Activated effector memory CD4-positive, alpha-beta T cell treated with Interleukin-2 at 50 U/mL for 16 hours (primary cell): ENCODE data around the gene ATP6V1C2.
"Not testable (repeated sequence)": the region's sequence is repeated elsewhere in the genome, so short reads cannot be mapped to it uniquely, and the experiment has no call there.

Experiments used
- DNase-seq: peaks from one replicate; pipeline ENCODE4 v3.0.0-alpha.2; 2020

Gene ATP6V1C2

DNA sequence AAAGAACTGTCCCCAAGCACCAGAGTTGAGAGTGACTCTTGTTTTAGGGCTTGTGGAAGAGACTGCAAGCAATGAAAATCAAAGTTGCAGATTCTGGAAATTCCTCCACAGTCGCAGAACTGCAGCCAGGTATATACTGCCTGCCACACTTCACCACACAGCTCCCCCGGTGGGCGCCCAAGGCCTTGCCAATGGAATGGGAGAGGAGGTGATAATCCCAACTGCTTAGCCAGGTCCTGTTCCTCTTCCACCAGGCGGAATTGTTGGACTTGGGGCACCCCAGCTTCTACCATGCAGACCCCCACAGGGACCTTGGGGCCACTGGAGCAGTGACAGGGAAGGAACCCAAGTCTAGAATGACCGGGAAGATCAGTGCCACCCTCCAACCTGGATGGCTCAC, 96.0 kb downstream of the ATP6V1C2 start:
- no peak for DNase-seq

DNA sequence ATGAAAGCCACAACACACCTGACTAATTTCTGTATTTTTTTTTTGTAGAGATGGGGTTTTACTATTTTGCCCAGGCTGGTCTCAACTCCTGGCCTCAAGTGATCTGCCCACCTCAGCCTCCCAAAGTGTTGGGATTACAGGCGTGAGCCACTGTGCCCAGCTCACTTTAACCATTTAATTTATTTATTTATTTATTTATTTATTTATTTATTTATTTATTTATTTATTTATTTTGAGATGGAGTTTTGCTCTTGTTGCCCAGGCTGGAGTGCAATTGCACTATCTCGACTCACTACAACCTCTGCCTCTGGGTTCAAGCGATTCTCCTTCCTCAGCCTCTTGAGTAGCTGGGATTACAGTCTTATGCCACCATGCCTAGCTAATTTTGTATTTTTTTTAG, 96.9 kb downstream of the ATP6V1C2 start:
- not testable (repeated sequence) for DNase-seq

DNA sequence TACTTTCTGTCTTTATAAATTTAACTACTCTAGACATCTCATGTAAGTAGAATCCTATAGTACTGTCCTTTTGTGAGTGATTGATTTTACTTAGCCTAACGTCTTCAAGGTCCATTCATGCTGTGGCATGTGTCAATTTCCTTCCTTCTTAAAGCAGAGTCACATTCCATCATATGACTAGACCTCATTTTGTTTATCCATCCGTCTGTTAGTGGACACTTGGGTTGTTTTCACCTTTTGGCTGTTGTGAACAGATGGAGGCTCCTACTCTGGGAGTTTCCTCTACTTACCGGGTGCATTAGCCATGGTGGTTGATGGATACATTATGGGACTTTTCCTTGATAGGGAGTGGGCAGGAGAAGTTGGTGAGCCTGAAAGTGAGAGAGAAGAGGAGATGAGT, 97.6 kb downstream of the ATP6V1C2 start:
- no peak for DNase-seq

DNA sequence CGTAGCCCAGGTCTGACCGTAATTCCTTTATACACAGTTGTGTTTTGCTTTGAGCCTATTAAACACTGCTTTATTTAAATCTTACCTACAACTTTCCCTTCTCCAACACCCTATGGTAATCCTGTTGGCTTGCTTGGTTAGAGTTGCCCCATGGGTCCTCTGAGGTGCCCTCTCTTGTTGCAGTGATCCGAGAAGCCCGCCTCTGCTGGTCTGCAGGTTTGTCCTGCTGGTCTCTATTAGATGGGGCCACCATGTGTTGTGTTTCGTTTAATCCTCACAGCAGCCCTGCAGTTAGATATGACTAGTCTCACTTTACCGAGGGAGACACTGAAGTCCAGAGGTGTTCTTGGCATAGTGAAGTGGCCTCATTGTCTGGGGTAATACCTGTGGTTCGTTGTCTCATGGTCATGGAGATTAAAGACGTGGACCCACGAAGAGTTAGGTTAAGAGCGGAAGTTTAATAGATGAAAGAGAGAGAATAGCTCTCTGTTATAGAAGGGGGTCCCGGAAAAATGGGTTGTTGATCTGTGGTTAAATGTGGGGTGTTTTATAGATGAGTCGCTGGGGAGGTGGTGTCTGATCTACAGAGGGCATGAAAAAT, 98.4 kb downstream of the ATP6V1C2 start:
- DNase-seq = no peak

DNA sequence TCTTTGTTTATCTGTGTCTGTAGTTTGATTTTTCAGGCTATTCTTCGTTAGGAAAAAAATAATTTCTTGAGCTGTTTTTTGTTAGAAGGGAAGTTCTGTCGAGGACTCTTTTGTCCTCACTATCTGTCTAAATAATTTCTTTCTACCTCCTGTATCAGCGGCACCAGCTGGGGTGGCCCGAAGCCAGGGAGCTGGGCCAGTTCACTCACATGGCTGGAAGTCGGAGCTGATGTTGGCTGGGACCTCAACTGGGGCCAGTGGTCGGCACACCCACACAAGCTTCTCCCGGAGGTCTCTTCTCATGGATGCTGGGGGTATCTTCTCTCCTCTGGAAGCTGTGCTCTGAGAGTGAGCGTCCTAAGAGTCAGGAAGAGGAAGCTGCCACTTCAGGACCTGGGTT, 99.1 kb downstream of the ATP6V1C2 start:
- DNase-seq = no peak

DNA sequence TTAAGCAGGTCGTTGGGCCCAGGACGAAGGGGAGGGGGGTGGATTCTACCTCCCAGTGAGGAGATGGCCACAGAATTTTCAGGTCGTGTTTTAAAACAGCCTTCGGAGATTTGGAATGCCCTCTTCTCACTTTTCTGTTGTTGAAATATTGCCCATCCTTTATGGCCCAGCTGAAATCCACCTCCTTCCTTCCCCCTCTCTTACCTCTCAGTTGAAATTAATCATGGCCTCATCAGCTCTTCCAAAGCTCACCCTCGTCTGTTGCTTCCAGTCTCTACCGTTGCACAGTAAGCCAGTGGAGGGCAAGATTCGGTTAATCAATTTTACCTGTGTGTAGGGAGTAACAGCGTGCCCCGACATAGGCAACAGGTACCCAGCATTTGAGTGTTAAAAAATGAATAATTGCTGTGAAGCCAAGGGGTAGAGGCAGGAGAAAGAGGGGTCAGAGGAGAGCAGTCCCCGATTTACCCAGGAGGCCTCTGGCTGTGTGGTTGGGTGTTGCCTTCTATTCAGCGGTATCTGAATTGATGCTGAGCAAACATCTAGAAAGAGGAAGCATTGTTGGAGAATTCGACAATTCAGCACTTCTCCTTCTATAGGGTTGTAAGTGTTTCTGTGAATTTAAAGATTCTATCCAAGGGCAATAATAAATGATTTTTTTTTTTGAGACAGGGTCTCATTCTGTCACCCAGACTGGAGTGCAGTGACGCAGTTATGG, 99.7 kb downstream of the ATP6V1C2 start:
- no peak for DNase-seq

DNA sequence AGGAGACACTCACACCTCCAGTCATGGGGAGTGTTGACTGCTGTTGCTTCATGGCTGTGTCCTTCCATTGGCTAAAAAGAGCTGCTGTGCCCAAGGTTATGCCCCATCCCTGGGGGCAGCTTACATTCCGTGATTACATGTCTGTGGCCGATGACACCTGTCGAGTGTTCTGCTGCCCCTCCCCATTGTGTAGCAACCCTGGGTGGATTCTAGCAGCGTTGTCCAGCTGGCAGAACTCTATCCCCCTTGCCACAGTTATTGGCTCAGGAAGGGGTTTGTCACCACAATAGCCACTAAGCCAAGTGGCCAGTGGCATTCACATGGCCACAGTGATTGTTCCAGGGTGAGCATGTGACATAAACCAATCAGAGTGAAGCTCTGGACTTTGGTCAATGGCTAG, 102.8 kb downstream of the ATP6V1C2 start:
- DNase-seq = no peak

DNA sequence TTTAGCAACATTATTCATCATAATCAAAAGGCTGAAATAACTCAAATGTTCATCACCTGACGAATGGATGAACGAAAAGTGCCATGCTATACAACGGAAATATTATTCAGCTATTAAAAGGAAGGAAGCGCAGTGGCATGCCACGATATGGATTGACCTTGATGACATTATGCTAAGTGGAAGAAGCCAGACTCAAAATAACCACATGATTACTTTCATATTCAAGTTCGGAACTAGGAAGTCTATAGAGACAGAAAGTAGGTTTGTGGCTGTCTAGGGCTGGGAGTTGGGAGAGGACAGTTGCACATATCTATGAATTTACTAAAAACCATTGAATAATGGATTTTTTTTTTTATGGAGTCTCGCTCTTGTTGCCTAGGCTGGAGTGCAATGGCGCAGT, 104.6 kb downstream of the ATP6V1C2 start:
- no peak for DNase-seq

DNA sequence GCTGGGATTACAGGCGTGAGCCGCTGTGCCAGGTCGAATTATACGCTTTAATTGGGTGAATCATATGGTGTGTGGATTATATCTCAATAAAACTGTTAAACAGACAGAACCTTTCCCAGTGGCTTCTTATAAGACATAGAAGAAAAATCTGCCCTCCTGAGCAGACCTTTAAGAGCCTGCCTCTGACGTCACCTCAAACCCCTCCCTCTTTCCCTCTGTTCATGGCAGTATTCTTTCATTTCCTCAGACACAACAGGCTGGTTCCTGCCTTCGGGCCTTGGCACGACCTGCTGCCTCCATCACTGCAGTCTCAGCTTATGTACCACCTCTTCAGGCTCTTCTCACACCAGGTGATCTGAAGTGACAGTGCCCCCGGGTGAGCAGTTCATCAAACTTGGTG, 105.2 kb downstream of the ATP6V1C2 start:
- no peak for DNase-seq

DNA sequence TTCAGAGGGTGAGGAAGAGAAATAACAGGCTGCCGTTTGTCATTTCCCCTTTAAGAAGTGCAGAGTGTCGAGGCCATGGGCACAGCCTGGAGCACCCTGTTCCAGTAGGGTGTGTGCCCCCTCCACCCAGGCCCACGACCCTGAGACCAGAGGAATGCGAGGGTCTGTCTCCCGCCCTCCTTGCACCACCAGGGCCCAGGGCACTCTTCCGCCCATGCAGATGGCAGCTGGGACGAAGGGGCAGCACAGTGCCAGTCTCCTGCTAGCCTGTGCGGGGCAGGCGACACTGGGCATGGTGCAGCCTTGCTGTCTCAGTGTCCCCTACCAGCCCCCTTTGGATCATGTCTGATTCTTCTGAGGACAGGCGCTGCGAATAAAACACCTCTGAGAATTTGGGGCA, 106.9 kb downstream of the ATP6V1C2 start:
- no peak for DNase-seq

DNA sequence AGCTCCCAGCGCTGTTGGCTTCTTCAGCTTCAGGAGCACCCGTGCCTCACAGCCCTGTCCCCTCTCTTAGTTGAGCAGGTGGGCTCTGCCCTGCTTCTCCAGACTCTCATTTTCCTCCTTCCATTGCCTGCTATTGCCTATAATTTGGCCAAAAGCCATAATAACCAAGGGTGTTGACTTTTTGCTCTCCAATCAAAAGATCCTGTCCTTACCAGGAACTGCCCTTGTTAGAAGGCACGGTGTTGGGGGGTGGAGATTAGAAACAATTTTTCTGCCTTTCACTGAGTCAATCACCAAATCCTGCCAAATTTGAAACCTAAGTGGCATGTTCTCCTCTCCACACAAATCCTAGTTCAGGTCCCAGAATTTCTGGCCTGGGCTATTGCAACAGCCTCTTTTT, 107.9 kb downstream of the ATP6V1C2 start:
- DNase-seq = no peak

DNA sequence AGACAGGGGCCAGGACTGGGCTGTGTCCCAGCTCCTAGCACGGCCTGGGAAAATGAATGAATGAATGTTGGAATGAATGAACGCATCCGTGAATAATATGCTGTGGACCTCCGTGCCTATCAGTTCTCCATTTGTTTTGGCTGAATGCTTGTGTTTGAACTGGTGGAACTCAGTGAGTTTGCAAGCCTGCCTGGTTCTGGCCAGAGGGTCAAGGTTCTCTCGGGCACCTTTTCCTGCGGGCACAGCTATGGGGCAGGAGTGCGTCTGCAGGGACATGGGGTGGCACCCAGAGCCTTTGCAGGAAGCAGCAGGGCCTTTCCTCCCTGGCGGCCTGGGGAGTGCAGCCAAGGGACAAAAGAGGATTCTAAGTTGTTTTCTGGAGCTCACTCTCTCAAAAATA, 108.8 kb downstream of the ATP6V1C2 start:
- DNase-seq = no peak

DNA sequence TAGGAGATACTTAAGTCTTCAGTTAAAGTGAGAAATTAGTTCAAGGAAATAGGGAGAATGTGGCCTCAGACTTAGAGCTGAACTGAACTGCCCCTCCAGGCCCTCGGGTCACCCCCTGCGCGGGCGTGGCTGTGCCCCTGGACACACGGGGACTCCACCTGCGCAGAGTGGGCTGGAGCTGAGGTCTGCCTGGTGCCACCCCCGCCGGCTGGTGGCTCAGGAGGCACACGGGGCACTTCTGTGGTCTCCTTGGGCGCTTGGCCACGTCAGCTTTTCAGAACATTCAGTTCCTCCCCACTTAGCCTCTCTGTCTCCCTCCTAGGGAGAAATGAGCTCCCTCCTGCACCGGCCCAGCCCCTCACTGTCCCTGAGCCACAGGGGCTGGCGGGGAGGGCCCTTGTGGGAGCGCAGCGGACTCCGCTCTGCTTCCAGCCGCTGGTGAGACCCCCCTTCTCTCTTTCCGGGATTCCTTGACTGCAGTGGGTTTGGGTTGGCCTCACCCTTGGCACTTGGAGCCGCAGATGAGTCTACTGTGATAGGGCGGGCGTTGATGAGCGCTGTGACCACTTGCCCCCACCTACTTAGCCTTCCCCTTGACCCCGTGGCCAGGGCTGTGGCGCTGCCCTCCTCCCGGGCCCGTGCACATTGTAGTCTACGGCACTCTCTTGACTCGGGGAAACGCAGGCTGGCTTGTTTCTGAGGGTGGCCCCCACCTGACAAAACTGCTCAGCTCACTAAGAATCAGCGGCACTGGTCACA, 109.4 kb downstream of the ATP6V1C2 start:
- DNase-seq = no peak

DNA sequence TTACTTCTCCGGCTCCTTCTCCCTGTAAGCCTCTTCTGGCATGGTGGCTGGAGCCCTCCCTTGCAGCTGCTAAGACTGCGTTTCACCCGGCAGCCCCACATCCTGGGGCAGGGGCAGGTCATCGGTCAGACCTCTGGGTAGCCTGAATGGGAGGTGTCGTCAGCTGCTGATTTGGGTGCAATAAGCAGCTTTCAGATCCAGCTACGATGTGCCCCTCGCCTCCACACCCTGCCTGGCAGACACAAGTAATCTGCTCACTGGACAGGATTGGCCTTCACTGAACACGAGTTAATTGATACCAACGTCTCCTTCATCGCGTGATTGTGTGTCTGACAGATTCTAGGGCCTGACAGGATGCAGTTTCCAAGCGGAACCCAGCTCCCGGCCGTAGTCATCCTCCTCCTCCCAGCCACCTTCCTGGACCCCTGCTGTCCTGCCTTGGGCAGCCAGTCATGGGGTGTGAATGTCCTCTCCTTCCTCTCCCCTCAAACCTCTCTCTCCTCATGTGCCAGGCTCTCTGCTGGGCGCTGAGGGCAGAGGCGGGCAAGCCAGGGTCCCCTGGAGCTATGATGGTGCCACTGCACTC, 110.1 kb downstream of the ATP6V1C2 start:
- no peak for DNase-seq

DNA sequence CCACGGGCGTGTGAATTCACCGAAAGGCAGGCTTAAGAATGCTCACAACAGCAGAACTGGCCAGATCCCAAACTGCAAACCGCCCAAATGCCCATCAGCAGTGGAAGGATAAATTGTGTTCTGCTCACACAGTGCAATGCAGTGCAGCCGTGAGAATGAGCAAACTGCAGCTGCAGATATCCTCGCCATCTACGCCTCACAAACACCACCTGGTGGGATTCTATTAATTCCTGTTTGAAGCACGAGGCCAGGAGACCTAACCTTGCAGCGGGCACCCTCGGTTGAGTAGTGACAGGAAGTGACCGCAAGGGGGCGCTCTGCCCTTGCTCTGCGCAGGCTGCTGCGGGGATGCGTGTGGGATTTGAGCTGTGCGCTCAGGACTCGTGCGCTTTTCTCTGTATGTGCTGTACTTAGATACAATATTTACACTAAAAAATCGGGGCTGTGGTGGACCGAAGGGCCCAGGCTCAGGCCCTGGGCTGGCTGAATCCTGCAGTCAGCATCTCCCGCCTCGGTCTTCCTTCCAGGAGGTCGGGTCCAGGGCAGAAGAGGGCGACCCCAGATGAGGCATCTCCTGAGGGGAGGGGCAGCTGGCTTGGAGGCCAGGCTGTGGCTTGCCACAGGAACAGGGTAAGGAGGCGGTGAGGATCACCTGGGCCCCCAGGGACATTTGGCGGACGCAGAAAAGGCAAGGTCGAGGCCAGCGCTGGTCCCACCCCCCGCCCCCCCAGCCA, 110.9 kb downstream of the ATP6V1C2 start:
- DNase-seq = peak; percentile 70

DNA sequence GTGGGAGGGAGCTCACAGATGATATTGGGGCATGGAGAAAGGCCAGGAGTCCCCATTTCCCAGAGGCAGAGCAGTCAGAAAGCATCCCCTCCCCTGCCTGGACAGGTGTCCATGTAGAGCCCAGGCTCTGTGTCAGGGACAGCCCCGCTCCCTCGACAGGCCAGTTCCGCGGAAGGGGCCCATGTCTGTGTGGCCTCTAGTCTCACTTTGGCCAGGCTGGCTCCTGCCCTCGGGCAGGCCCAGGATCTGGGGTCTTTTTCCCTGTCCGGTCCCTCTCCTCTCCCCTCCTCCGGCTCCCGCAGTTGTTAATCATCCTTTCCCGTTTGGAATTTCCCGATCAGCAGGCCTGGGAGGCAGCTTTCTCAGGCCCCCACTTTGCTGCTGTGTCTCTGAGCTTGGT, 111.6 kb downstream of the ATP6V1C2 start:
- DNase-seq = no peak

DNA sequence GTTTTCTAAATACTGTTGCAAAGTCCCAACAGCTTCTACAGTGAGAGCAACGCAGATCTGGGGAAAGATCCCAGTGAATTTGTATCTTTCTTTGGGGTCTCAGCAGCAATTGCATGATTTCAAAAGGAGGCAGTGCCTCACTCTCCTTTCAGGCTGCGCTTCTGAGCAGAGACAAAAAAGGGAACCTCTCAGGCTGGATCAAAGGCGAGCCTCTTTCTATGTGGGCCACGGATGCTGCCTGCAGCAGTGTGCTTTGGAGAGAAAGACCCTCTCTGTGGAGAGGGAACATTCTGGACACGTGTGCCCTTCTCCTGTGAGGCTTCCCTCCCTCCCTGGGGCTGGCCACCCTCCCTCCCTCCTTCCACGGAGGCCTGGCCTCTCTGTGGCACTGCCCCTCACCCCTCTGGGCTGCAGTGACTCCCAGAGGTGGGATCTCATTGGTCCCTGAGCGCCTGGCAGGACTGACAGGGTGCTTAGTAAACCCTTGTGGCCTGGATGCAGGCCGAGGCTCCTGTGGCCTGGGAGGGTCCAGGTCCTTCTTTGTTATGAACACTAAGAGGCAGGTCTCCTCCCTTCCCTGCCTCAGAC, 112.7 kb downstream of the ATP6V1C2 start:
- DNase-seq = no peak
